Measurements from ENCODE around the gene SGSM1. TPM values are rescaled to one million over a fixed set of nuclear protein-coding genes. Genes with fewer than 3 reads are reported as not detected.

Gene SGSM1
- total RNA-seq, 2 donors from 2014 or later: 0.52 to 1.3 TPM

DNA sequence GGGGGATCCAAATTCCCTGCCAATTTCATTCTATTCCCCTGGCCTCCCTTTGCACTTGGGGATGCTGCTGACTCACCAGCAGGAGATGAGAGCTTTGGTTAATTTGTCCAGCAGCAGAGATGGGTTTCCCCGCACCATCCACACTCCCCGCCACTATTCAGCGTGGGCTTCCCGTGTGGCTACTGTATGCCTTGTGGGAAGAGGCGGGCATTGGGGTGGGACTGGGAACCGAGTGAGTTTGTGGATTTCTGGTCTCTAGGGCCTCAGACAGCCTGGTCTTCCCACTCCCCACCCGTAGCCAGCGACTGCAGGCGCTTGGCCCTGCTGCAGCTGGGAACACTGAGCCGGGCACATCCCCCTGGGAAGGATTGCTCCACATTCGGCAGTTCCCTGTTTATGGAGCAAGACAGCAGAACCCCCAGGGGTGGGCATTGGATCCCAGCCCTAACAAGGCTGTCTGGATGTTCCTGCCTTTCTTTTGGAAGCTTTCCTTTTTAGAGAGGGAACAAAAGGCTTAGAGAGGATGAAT lies 169.9 kb downstream of the SGSM1 start:
- Mint-ChIP-seq H3K4me3 (no peak overlapping the region), H3K4me1 (no peaks in the 10 kb centered on the region), H3K9me3 (no peaks in the 10 kb centered on the region), H3K36me3 (ENCODE audit: low read depth) (no peaks in the 10 kb centered on the region), H3K27ac (no peak overlapping the region), H3K27me3 (no peaks in the 10 kb centered on the region)
- ATAC-seq (replicated peaks): no peak

DNA sequence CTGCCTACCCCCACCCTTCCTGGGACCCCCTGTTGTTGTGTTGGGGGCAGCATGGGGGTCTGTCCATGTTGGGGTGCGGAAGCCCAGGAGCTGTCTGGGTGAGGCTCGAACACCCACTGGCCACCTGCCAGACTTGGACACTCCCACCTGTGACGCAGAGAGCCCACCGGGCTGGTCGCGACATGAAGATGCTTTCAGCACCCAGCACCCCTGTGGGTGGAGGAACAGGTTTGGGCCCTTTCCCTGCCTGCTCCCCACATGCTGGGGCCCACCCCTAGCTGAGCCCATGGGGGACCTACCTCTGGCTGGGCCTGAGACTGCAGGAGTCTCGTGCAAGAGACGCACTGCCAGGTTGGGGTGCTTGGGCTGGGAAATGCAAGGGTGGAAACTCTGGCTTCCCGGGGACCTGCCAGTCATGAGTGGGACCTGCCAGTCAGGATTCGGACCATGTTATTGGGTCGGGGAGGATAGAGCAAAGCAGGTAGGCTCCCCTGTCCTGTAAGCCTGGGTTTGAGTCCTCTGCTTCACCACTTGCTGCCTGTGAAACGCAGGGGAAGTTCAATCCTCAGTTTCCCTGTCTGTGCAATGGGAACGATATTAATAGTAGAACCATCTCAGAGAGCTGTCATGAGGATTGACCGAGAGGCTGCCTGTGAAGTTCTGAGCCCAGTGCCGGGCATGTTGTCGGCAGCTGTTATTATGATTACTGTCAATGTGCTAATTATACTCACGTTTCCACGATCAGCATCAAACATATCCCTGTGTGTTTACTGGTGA lies 170.6 kb downstream of the SGSM1 start:
- no peak overlapping the region for H3K27ac Mint-ChIP-seq
- H3K27me3 Mint-ChIP-seq: no peaks in the 10 kb centered on the region
- H3K9me3 Mint-ChIP-seq: no peaks in the 10 kb centered on the region
- H3K4me1 Mint-ChIP-seq: no peaks in the 10 kb centered on the region
- ATAC-seq (replicated peaks): no peak
- H3K36me3 Mint-ChIP-seq (ENCODE audit: low read depth): no peaks in the 10 kb centered on the region
- no peak overlapping the region for H3K4me3 Mint-ChIP-seq

Other genes with a start within 250 kb of the SGSM1 start
- gene LRRC75B, start 213.1 kb upstream of the SGSM1 start, total RNA-seq: 1 to 10 TPM; 1.1 to 2.3 TPM
- 100 to 1,000 TPM in 1 of 2 donors, 10 to 100 TPM in 1; 82.4 to 122 TPM for gene GGT1, start 203.0 kb upstream of the SGSM1 start, total RNA-seq
- gene PIWIL3, start 31.5 kb upstream of the SGSM1 start, total RNA-seq: not detected
- not detected for gene LHFPL7, start 140.5 kb downstream of the SGSM1 start, total RNA-seq
- gene KIAA1671, start 146.5 kb downstream of the SGSM1 start, total RNA-seq: 1 to 10 TPM; 5.9 to 6.0 TPM